Measurements from ENCODE around the gene RAD23B.
"Not testable (repeated sequence)": the region's sequence is repeated elsewhere in the genome, so short reads cannot be mapped to it uniquely, and the experiment has no call there.

Gene RAD23B

DNA sequence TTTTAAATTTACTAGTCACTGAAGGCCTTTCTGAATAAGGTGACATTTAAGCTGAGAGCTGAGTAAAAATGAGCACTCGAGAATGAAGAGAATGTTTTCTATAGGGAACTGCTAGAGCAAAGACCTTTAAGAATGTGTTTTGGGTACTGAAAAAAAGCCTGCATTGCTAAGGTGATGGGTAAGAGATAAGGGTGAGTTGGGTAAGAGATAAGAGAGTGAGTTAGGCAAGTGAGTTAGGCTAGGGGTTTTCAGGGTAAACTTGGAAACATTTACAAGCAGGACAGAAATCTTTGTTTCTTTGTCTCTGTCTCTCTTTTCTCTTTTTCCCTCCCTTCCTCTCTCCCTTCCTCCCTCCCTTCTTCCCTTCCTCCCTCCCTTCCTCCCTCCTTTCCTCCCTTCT, 5.6 kb downstream of the RAD23B start:
- FAIRE-seq, result no peak

DNA sequence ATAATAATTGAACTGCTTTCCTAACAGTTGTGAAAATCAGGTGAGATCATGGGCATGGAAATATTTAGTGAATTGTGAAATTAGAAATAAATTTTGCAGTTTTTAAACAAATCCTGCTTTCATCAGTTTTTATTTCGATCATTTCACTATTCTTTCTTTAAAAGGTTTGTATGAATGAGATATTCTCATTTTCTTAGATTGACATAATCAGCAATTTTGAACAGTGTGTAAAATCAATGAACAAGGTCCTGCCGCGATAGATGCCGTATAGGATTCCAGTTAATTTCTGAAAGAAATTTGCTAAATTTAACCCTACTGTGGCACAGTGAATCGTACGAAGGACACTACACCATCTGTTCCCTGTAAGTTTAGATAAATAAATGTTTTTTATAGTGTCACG, 7.5 kb downstream of the RAD23B start:
- FAIRE-seq, result no peak

More for the DNA sequence above, 5.6 kb downstream of the RAD23B start:
- DNase-seq (ENCODE audit: insufficient read length, low spot score), result no peak

GRCh38 chr9:107292821-107293542, 9.9 kb downstream of the RAD23B start:
- DNase-seq (ENCODE audit: insufficient read length, low spot score), result no peak
- FAIRE-seq, result no peak

More for the DNA sequence above, 7.5 kb downstream of the RAD23B start:
- DNase-seq (ENCODE audit: insufficient read length, low spot score), result no peak

DNA sequence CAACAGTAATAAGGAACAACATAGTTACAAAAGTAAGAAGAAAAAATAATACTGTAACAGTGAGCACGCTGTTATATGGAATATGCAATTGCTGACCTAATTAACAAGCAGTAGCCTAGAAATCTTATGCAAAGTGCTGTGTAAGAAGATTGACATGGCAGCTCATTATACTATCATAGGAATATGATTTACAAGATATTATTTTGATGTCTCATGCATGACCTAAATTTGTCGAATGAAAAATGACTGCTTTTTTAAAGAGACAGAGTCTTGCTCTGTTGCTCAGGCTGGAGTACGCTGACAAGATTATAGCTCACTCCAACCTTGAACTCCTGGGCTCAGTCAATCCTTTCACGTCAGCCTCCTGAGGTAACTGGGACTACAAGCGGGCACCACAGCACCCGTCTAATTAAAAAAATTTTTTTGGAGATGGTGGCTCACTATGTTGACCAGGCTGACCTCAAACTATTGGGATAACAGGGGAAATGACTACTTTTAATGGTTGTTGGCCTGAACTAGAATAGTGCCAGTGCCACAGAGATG, 10.5 kb downstream of the RAD23B start:
- DNase-seq (ENCODE audit: insufficient read length, low spot score) (no peak), FAIRE-seq (no peak)

GRCh38 chr9:107294756-107295155, 11.7 kb downstream of the RAD23B start:
- DNase-seq (ENCODE audit: insufficient read length, low spot score) (no peak), FAIRE-seq (no peak)

DNA sequence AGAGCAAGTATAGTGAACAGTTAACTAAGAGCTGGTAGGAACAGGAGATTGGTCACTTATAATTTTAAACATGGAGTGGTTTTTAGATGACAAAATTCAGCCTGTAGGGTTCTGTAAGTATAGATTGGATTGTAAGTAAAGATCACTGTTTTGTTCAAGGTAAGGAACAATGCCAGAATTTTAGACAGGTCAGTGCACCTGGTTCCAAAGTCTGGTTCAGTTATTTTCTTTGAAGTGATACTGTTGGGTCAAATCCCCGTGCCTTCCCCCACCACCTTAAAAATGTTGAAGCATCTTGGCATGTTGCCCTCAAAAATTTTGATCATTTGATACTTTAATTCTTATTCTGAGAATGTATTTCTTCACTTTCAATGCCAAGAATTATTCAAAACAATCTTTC, 12.9 kb downstream of the RAD23B start:
- FAIRE-seq (no peak), DNase-seq (ENCODE audit: insufficient read length, low spot score) (no peak)

GRCh38 chr9:107296592-107296991, 13.5 kb downstream of the RAD23B start:
- FAIRE-seq; DNase-seq (ENCODE audit: insufficient read length, low spot score): not testable (repeated sequence)

GRCh38 chr9:107299437-107299836, 16.4 kb downstream of the RAD23B start:
- no peak for DNase-seq (ENCODE audit: insufficient read length, low spot score)
- no peak for FAIRE-seq

GRCh38 chr9:107306308-107306707, 23.2 kb downstream of the RAD23B start:
- FAIRE-seq, result no peak
- DNase-seq (ENCODE audit: insufficient read length, low spot score), result no peak

DNA sequence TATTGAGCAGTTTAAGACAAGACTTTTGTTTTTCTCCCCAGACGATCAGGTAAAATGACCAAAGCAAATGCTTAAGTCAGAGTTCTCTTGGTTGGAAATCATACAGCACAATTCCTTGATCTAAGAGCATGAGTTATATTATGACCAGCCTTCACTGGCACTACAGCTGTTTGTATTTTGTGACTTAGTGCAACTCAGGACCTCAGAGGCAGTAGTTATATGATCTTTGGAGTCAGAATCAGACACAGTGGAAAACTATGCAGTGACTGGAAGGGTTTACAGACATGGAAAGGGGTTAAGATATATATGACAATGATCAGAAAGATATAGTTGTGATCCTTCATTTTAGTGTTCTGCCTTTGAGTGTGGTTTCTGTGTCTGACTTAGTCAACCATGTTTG, 24.3 kb downstream of the RAD23B start:
- DNase-seq (ENCODE audit: insufficient read length, low spot score), result no peak
- no peak for FAIRE-seq

GRCh38 chr9:107308461-107308860, 25.4 kb downstream of the RAD23B start:
- DNase-seq (ENCODE audit: insufficient read length, low spot score), result no peak
- FAIRE-seq, result no peak

DNA sequence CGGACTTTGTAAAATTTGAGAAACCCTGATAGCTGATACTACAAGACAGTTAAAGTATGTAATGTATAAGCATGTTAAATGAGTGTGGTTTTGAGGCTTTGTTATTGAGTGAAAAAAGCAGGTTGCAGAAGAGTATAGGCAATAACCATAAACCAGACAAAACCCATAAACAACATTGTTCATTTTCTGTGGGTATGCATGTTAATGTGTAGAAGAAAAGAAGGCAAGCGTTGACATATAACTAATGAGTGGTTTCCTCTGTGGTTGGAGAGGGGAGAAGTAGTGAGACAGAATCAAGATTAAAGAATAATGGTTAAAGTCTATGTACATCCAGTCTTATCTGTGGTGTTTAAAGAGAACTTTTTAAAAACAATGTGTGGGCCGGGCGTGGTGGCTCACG, 26.2 kb downstream of the RAD23B start:
- FAIRE-seq, result no peak
- no peak for DNase-seq (ENCODE audit: insufficient read length, low spot score)

DNA sequence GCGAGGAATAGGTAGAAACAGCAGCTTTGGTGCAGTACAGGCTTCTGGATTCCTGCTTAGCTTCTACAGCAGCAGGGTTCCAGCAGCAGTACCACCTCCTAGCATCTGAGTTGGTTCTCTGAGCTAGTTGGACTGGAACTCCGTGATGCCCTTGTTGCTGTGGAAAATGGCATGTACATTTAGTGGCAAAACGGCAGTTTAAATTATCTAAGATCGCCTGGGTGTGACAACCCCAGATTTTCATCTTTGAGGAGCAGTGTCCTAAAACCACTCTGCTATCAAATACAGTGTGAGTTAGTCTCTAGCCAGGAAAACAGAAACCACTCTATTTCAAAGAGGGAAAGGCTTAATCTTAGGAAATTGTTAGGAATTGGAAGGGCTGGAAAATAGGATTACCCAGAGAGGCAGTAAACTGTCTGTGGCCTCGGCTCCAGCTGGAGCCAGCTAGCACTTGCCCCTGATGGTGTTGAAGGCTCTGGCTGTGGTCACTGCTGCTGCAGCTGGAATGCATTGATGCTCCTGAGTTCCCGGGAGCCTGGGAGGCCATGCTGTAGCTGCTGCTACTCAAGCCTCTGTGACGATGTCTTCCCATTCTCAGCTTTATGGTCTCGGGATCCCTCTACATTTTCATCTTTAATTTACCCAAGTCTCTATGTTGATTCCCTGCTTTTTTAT, 29.4 kb downstream of the RAD23B start:
- FAIRE-seq (no peak), DNase-seq (ENCODE audit: insufficient read length, low spot score) (no peak)

DNA sequence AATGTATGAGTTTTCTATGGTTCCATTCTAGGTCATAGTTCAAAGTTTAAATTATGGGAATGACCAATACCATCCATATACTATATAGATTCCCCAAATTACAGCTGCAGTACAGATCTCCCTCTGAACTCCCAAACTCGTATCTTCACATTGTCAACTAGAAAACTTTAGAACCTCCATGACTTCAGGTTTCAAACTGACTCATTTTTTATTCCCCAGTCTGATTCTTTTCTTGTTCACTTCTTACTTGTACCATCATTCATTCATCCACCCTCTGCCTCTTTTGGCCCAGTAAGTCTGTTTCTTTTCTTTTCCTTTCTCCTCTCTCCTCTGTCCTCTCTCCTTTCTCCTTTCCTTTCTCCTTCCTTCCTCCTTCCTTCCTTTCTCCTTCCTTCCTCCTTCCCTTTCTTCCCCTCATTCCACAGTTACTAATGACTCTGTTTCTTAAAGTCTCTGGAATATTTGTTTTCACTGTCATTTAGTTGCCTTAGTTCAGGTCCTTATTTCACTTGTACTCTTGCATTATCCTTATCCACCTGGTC, 30.5 kb downstream of the RAD23B start:
- no peak for FAIRE-seq
- no peak for DNase-seq (ENCODE audit: insufficient read length, low spot score)

GRCh38 chr9:107314763-107315162, 31.7 kb downstream of the RAD23B start:
- no peak for DNase-seq (ENCODE audit: insufficient read length, low spot score)
- FAIRE-seq, result no peak

DNA sequence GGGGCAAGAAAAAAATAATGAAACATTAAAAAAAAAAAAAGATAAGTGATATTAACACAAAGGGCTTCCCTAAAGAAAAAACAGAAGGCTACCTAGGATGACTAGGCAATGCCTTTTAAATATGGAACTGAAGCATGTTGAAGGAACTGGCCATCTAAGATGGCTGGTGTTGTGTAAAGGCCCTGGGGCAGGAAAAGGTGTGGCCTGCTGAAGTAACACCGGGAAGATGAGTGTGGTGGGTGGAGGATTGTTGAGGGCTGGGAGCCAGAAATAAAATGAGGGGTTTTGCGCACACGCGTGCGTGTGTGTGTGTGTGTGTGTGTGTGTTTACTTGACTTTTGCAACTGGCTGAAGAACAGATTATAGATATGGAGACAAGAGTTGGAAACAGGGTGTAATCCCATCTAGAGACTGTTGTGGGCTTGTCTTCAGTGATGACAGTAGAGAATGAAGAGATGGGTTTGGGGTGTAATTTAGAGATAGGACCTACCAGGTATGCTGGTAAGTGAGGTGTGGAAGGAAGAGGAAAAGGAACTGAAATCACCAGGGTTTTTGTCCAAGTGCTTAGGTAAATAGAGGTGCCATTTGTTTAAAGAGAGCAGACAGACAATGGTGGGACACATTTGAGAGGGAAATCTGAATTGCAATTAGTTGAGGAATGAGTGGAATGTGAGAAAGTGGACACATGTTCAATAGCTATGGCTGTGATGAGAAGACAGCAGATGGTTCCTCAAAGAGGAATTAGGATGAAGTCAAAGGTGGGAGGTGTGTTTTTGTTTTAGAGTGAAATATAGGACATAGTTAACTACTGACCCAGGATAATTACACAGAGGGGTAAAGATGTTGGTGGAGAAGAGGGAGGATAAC, 33.9 kb downstream of the RAD23B start:
- no peak for DNase-seq (ENCODE audit: insufficient read length, low spot score)
- FAIRE-seq, result peak; percentile 65

- FAIRE-seq (no peak), DNase-seq (ENCODE audit: insufficient read length, low spot score) (no peak)
Observed at GRCh38 chr9:107322643-107323042, 39.6 kb downstream of the RAD23B start.

DNA sequence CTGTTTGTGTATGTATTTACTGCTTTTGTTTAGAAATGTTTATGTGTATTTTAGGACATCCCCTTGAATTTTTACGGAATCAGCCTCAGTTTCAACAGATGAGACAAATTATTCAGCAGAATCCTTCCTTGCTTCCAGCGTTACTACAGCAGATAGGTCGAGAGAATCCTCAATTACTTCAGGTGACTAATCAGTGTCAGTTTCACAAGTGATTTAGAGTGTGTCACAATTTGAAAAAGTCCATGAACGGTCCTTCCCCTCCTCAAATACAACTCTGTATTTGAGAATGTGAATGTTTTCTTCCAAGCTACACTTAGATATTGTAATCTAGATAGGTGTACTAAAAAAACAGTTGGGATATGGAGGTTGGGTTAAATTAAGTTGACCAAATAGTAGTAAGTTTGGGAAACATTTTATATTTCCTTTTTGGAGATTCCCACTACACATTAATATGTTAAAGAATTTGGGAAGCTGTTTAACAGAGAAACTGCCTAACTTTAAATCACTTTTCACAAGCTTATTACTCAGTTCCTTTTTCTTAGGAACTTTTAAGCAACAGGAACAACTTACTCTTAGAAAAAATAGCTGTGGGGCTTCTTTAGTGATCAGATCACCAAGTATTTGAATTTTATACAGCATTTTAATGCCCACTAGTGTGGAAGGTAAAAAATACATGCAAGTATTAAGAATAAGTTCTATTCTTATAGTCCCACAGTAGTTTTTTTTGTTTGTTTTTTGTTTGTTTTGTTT, 40.9 kb downstream of the RAD23B start:
- DNase-seq (ENCODE audit: insufficient read length, low spot score) (no peak), FAIRE-seq (no peak)

- FAIRE-seq, result no peak
Observed at GRCh38 chr9:107325842-107326241, 42.8 kb downstream of the RAD23B start.

DNA sequence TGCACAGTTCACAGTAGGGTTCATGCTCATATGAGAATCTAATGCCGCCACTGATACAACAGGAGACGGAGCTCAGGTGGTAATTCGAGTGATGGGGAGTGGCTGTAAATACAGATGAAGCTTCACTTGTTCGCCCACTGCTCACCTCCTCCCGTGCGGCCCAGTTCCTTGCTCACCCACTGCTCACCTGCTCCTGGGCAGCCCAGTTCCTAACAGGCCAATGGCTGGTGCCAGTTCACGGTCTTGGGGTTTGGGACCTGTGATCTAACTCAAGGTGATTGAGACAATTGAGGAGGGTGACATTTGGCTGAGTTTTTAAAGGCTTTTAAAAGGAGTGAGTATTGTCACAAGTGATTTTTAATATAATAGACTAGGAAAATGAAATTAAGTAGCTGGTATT, 45.4 kb downstream of the RAD23B start:
- FAIRE-seq, result no peak
- no peak for DNase-seq (ENCODE audit: insufficient read length, low spot score)

More at GRCh38 chr9:107325842-107326241, 42.8 kb downstream of the RAD23B start:
- DNase-seq (ENCODE audit: insufficient read length, low spot score), result no peak

Data from HTR-8/SVneo (cell line).